ENCODE data around the gene SLC37A1. TPM values are rescaled to one million over a fixed set of nuclear protein-coding genes. Genes with fewer than 3 reads are reported as not detected.

The SLC37A1 gene
- total and polyA plus RNA-seq, 4 donors = 2.0 to 7.2 (median 4.3) TPM

GRCh38 chr21:42463861-42464515 is 49.7 kb upstream of the SLC37A1 start:
- Histone ChIP-seq H3K9me3 (ENCODE audit: control insufficient read depth in 4 of 4, low read length in 3 of 4) (no peaks in the 10 kb centered on the region), H3K4me1 (ENCODE audit: control insufficient read depth in 4 of 4, insufficient read depth in 4 of 4, low read length in 3 of 4) (peaks cover 14 to 21% (median 17%) of the 10 kb centered on the region in 4 donors), H3K9ac (ENCODE audit: low read depth in 1 of 2, low read length in 2 of 2) (no peak overlapping the region), H3K36me3 (ENCODE audit: control insufficient read depth in 4 of 4, insufficient read depth in 3 of 4, low read depth in 1 of 4, low read length in 3 of 4) (no peaks in the 10 kb centered on the region), H3K27ac (ENCODE audit: low read depth in 1 of 2, low read length in 2 of 2) (no peak overlapping the region), H3K27me3 (ENCODE audit: control insufficient read depth in 4 of 4, insufficient read depth in 4 of 4, low read length in 3 of 4) (no peaks in the 10 kb centered on the region), H3K4me3 (ENCODE audit: low read depth in 1 of 3, low read length in 3 of 3) (no peak overlapping the region)
- DNase-seq (ENCODE audit: low spot score) = peak; percentile 57
- WGBS = 75% methylated on average over 17 of the region's 17 CpGs
- no peak for TF ChIP-seq HNF4A (conservative IDR thresholded peaks at IDR 0.05)
- TF ChIP-seq SP1 (IDR thresholded peaks at IDR 0.05) = peak; percentile 12

GRCh38 chr21:42465008-42465802 is 48.4 kb upstream of the SLC37A1 start:
- Histone ChIP-seq H3K4me1 (ENCODE audit: control insufficient read depth in 4 of 4, insufficient read depth in 4 of 4, low read length in 3 of 4) (peaks cover 17 to 23% (median 19%) of the 10 kb centered on the region in 4 donors), H3K27me3 (ENCODE audit: control insufficient read depth in 4 of 4, insufficient read depth in 4 of 4, low read length in 3 of 4) (no peaks in the 10 kb centered on the region), H3K36me3 (ENCODE audit: control insufficient read depth in 4 of 4, insufficient read depth in 3 of 4, low read depth in 1 of 4, low read length in 3 of 4) (no peaks in the 10 kb centered on the region), H3K9me3 (ENCODE audit: control insufficient read depth in 4 of 4, low read length in 3 of 4) (no peaks in the 10 kb centered on the region), H3K4me3 (ENCODE audit: low read depth in 1 of 3, low read length in 3 of 3) (no peak overlapping the region), H3K9ac (ENCODE audit: low read depth in 1 of 2, low read length in 2 of 2) (no peak overlapping the region), H3K27ac (ENCODE audit: low read depth in 1 of 2, low read length in 2 of 2) (peak overlapping the region in 1 of 2 donors; percentile 36)
- DNase-seq (ENCODE audit: low spot score) = no peak
- TF ChIP-seq YY1 (IDR thresholded peaks at IDR 0.05) (peak; percentile 49), RXRA (IDR thresholded peaks at IDR 0.05) (peak; percentile 73 to 80), JUND (IDR thresholded peaks at IDR 0.05) (no peak), CTCF (IDR thresholded peaks at IDR 0.05; ENCODE audit: low read depth, low read length, missing input control) (no peak), GABPA (IDR thresholded peaks at IDR 0.05 in 1 of 2, conservative IDR thresholded peaks at IDR 0.05 in 1 of 2) (peak in 1 of 2 donors; percentile 17), RAD21 (IDR thresholded peaks at IDR 0.05) (peak in 1 of 2 donors; percentile 3), NR2F2 (IDR thresholded peaks at IDR 0.05) (no peak), ATF3 (IDR thresholded peaks at IDR 0.05) (no peak), EGR1 (IDR thresholded peaks at IDR 0.05; ENCODE audit: low read depth in 2 of 2) (no peak), MAX (IDR thresholded peaks at IDR 0.05) (no peak), TAF1 (conservative IDR thresholded peaks at IDR 0.05) (no peak), ZBTB33 (IDR thresholded peaks at IDR 0.05) (no peak), SP1 (IDR thresholded peaks at IDR 0.05) (peak; percentile 92), REST (IDR thresholded peaks at IDR 0.05) (no peak), FOXA1 (IDR thresholded peaks at IDR 0.05) (no peak), FOXA2 (IDR thresholded peaks at IDR 0.05) (no peak), HNF4G (IDR thresholded peaks at IDR 0.05) (no peak), HNF4A (conservative IDR thresholded peaks at IDR 0.05) (peak; percentile 29 to 44)
- 41% methylated on average over 8 of the region's 8 CpGs for WGBS

Data from liver (tissue), 9 donors.